D721Med (cell line): ENCODE data around the gene GCM1.

Experiments
- DNase-seq: peaks from one replicate; pipeline ENCODE4 v3.0.0; 2011; ENCODE audit warnings: low spot score; ENCODE audit not compliant: insufficient read length
- FAIRE-seq: peaks from 2 replicates; lab custom pipeline; 2011; peaks lifted over from hg19 to GRCh38; lab: Jason Lieb, UNC
- TF ChIP-seq, protein P1 (sequence below): IDR thresholded peaks from 2 replicates; pipeline ENCODE4 v1.5.1; 2012; ENCODE audit warnings: mild to moderate bottlenecking, control low read depth; ENCODE audit not compliant: insufficient read depth; ENCODE audit errors: missing control alignments

The GCM1 gene, protein sequence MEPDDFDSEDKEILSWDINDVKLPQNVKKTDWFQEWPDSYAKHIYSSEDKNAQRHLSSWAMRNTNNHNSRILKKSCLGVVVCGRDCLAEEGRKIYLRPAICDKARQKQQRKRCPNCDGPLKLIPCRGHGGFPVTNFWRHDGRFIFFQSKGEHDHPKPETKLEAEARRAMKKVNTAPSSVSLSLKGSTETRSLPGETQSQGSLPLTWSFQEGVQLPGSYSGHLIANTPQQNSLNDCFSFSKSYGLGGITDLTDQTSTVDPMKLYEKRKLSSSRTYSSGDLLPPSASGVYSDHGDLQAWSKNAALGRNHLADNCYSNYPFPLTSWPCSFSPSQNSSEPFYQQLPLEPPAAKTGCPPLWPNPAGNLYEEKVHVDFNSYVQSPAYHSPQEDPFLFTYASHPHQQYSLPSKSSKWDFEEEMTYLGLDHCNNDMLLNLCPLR

DNA sequence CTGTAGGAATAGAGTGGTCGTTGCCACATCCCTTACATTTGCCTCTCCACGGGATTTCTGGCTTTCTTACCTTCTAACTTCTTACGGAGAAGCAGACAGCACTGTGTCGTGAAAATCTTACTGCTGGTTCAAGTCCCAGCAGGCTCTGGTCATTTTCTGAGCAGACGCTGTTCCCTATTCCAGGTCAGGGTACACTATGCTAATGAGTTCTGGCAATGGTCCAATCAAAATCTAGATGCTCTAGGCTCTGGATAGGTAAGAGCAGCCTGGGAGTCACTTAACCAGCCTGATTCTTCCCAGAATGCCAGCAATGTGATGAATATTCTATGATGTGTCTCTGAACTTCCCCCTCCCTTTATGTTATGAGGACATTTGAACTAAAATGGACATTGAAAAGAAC, at the start of gene GCM1:
TSS of gene GCM1 (minus strand) at position 158 of the 400 bp plus-strand sequence. CDS start 3,209 bp downstream, outside the sequence.
- TF ChIP-seq, protein P1, sequence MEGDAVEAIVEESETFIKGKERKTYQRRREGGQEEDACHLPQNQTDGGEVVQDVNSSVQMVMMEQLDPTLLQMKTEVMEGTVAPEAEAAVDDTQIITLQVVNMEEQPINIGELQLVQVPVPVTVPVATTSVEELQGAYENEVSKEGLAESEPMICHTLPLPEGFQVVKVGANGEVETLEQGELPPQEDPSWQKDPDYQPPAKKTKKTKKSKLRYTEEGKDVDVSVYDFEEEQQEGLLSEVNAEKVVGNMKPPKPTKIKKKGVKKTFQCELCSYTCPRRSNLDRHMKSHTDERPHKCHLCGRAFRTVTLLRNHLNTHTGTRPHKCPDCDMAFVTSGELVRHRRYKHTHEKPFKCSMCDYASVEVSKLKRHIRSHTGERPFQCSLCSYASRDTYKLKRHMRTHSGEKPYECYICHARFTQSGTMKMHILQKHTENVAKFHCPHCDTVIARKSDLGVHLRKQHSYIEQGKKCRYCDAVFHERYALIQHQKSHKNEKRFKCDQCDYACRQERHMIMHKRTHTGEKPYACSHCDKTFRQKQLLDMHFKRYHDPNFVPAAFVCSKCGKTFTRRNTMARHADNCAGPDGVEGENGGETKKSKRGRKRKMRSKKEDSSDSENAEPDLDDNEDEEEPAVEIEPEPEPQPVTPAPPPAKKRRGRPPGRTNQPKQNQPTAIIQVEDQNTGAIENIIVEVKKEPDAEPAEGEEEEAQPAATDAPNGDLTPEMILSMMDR, result no peak
- DNase-seq, result no peak
- no peak for FAIRE-seq

DNA sequence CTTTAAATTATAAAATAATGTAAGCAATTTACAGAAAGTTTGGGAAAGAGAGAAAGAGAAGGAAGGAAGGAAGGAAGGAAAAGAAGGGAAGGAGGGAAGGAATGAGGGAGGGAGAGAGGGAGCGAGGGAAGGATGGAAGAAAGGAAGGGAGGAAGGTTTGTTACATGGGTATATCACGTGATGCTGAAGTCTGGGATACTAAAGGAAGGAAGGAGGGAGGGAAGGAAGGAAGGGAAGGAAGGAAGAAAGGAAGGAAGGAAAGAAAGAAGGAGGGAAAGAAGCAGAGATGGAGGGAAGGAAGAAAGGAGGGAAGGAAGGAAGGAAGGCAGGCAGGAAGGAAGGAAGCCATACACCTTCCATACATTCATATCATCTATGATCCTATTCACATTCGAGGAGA, 48.9 kb upstream of the GCM1 start:
- TF ChIP-seq, protein P1, result no peak
- DNase-seq (no peak), FAIRE-seq (no peak)

DNA sequence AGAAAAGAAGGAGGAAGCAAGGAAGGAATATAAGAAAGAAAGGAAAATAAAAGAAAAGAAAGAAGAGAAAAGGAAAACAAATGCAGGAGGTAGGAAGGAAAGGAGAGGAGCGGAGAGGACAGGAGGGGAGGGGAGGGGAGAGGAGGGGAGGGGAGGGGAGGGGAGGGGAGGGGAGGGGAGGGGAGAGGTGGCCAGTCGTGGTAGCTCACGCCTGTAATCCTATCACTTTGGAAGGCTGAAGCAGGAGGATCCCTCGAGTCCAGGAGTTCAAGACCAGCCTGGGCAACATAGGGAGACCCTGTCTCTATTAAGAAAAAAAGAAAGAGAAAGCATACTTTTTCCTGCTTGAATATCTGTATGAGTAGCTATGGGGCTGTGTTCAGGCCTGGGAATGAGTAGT, 46.4 kb upstream of the GCM1 start:
- DNase-seq, result no peak
- TF ChIP-seq, protein P1, result no peak
- FAIRE-seq, result no peak

DNA sequence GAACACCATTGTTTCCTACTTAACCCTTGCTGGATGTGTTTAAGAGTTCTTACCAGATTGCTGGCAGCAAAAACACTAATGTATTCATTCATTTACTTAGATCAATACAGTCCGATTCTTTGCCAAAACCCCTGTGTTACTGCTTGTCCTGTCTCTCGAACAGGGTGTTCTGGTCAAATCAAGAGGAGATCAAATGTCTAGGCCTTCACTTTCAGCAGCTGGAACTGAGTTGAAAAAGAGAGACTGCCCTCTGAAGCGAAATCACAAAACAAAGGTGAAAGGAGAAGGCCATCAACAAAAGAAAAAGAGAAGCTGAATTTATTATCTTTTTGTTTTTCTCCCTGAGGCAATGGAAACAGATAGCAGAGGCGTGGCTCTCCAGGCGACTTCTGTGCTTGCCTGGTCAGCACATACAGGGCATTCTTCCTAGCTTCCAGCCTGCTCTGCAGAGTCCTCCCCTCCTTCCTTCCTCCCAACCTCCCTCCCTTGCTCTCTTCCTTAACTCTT, 44.1 kb upstream of the GCM1 start:
- no peak for FAIRE-seq
- DNase-seq, result no peak
- TF ChIP-seq, protein P1, result no peak

DNA sequence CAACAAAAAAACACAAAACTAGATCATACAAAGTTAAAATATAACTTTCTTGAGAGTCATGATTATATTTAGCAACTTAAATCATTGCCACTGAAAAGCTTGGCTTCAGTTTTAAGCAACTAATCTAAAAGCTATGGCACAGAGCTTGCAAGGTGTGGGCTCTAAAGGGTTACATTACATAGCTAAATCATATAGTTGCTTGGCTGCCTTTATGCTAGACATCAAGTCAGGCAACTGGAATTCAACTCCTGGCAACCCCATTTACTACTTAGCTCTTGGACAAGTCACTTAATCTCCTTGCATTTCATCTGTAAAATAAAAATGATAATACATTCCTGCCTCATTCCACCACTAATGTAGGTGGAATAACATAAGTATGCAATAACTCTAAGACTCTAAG, 40.9 kb upstream of the GCM1 start:
- DNase-seq (no peak), FAIRE-seq (no peak)
- TF ChIP-seq, protein P1, result no peak

DNA sequence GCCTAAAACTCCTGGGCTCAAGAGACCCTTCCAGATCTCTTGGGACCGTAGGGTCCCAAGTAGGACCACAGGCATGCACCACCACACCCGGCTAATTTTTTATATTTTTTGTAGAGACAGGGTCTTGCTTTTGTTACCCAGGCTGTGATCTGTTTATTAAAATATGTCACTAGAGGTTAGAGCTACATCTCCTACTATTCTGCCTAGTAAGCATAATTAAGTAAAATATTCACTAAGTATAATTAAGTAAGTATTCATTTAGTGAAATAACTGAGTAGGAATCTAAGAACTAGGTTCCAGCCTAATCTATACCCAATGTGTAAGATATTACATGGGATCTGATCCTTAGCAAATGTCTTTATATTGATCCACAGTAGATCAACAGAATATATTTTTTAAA, 40.2 kb upstream of the GCM1 start:
- FAIRE-seq (no peak), DNase-seq (no peak)
- TF ChIP-seq, protein P1, result no peak

DNA sequence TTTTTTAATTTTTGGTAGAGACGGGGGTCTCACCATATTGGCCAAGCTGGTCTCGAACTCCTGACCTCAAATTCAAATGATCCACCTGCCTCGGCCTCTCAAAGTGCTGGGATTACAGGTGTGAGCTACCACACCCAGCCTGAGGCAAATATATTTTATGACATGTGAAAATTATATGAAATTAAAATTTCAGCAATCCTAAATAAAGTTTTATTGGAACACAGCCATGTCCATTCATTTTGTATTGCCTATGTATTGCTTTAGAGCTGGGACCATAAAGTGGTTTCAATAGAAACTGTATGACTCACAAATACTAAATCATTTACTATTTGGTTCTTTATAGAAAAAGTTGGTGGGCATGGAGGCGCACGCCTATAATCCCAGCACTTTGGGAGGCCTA, 32.0 kb upstream of the GCM1 start:
- FAIRE-seq (no peak), DNase-seq (no peak)
- TF ChIP-seq, protein P1, result no peak
